Tibial nerve (tissue), 4 donors: ENCODE data around the gene DPEP2NB. TPM values are rescaled to one million over a fixed set of nuclear protein-coding genes. Genes with fewer than 3 reads are reported as not detected.
"Not testable (repeated sequence)": the region's sequence is repeated elsewhere in the genome, so short reads cannot be mapped to it uniquely, and the experiment has no call there.

ENCODE experiments used
- DNase-seq, 2 donors: peaks; one replicate each; pipeline ENCODE4 v3.0.0-alpha.2; 2019; ENCODE audit warnings: low spot score in 2 of 2
- H3K27ac ChIP-seq, 4 donors: fragments of 200-600 bp; sonication (generic) in 3 of 4; one replicate each; pipeline ENCODE4 v1.5.1; 2017 to 2019; ENCODE audit warnings: mild to moderate bottlenecking in 1 of 4
- H3K27me3 ChIP-seq, 2 donors: fragments of 200-600 bp; sonication (generic) in 1 of 2; one replicate each; pipeline versions ENCODE4 v1.5.1 to v1.6.0; 2017 to 2019
- H3K36me3 ChIP-seq, 3 donors: fragments of 200-600 bp; sonication (generic); one replicate each; pipeline ENCODE4 v1.5.1; 2018 to 2019
- H3K4me1 ChIP-seq, 4 donors: fragments of 200-600 bp; sonication (generic) in 3 of 4; one replicate each; pipeline ENCODE4 v1.5.1; 2017 to 2019
- H3K4me3 ChIP-seq, 4 donors: fragments of 200-600 bp; sonication (generic) in 3 of 4; one replicate each; pipeline ENCODE4 v1.5.1; 2017 to 2019; ENCODE audit warnings: mild to moderate bottlenecking in 1 of 4, moderate library complexity in 1 of 4
- H3K9me3 ChIP-seq, 4 donors: fragments of 200-600 bp; sonication (generic) in 3 of 4; one replicate each; pipeline ENCODE4 v1.5.1; 2017 to 2019
- EP300 ChIP-seq, 2 donors: sonication (generic); formaldehyde crosslinking; IDR thresholded peaks; one replicate each; pipeline ENCODE4 v1.6.1; 2017; ENCODE audit warnings: antibody characterized with exemption in 2 of 2, mild to moderate bottlenecking in 1 of 2
- POLR2A ChIP-seq, 2 donors: fragments of 450-650 bp; IDR thresholded peaks; one replicate each; pipeline ENCODE4 v1.6.1; 2017; ENCODE audit warnings: antibody characterized with exemption in 2 of 2, mild to moderate bottlenecking in 2 of 2, moderate library complexity in 2 of 2
- WGBS, 2 donors: methylation state at CpG; one replicate each; pipeline ENCODE4 v1.1.5; 2018; 5-methylcytosine and 5-hydroxymethylcytosine counted together
- total RNA-seq, 4 donors: library from RNA; depleted of rRNA; stranded (reverse); fragments of >200 nt; gene quantifications; one replicate each; pipeline ENCODE4 v1.1.0, GENCODE V29; 2016
- TF ChIP-seq, protein P1 (sequence below), 5 experiments: fragments of 200-600 bp in 3 of 5; fragments of 450-650 bp in 2 of 5; sonication (generic) in 3 of 5; IDR thresholded peaks; one replicate each; pipeline ENCODE4 v1.5.1; 2016 to 2019; ENCODE audit warnings: antibody characterized with exemption in 5 of 5, mild to moderate bottlenecking in 3 of 5, moderate library complexity in 2 of 5

DPEP2NB gene
- total RNA-seq, 4 donors from 2014 or later: not detected

DNA sequence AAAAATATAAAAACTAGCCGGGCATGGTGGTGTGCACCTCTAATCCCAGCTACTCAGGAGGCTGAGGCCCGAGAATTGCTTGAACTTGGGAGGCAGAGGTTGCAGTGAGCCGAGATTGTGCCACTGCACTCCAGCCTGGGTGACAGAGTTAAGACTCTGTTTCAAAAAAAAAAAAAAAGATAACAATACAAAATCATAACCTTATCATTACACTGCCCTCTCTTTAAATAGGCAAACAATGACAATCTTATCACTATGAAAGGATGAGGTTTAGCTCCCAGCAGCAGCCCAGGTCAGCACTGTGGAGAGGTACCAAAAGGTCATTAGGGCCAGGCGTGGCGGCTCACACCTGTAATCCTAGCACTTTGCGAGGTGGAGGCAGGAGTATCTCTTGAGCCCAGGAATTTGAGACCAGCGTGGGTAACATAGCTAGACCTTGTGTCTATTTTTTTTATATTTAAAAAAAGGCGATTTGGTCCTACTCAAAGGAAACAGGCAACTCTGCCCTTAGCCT, 3.5 kb upstream of the DPEP2NB start:
- WGBS, 2 donors: 69 to 79% methylated on average over 8 of the region's 8 CpGs
- Histone ChIP-seq H3K36me3 (peaks cover 0 to 11% (median 0%) of the 10 kb centered on the region in 3 donors), H3K9me3 (no peaks in the 10 kb centered on the region), H3K4me3 (no peak overlapping the region), H3K27me3 (no peaks in the 10 kb centered on the region), H3K4me1 (peaks cover 0 to 26% (median 16%) of the 10 kb centered on the region in 4 donors), H3K27ac (no peak overlapping the region)
- no peak for DNase-seq
- TF ChIP-seq POLR2A (IDR thresholded peaks at IDR 0.05) (no peak), EP300 (IDR thresholded peaks at IDR 0.05) (no peak)
- TF ChIP-seq, protein P1, sequence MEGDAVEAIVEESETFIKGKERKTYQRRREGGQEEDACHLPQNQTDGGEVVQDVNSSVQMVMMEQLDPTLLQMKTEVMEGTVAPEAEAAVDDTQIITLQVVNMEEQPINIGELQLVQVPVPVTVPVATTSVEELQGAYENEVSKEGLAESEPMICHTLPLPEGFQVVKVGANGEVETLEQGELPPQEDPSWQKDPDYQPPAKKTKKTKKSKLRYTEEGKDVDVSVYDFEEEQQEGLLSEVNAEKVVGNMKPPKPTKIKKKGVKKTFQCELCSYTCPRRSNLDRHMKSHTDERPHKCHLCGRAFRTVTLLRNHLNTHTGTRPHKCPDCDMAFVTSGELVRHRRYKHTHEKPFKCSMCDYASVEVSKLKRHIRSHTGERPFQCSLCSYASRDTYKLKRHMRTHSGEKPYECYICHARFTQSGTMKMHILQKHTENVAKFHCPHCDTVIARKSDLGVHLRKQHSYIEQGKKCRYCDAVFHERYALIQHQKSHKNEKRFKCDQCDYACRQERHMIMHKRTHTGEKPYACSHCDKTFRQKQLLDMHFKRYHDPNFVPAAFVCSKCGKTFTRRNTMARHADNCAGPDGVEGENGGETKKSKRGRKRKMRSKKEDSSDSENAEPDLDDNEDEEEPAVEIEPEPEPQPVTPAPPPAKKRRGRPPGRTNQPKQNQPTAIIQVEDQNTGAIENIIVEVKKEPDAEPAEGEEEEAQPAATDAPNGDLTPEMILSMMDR (IDR thresholded peaks at IDR 0.05): no peak

DNA sequence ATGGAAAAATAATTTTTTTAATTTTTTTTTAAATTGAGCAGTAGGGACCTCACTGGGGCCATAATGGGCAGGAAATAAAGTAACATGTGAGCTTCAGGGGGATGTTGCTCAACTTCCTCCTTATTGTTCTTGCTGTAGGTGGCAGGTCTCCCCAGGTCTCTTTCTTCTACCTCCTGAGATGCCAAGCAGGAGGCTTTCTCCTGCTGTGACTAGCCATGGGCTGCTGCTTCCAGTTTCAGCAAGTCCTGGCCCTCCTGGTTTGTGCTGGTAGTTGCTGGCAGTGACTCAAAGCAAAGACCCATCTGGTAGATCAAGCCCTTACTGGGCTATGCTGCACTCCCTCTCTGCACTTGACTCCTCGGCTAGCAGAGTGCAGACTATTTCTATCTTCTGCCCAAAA, 2.3 kb downstream of the DPEP2NB start:
- Histone ChIP-seq H3K36me3 (no peaks in the 10 kb centered on the region), H3K4me3 (no peak overlapping the region), H3K27me3 (no peaks in the 10 kb centered on the region), H3K4me1 (no peaks in the 10 kb centered on the region), H3K27ac (no peak overlapping the region), H3K9me3 (no peaks in the 10 kb centered on the region)
- WGBS, 2 donors: 69 to 86% methylated on average over 1 of the region's 1 CpG
- TF ChIP-seq EP300 (IDR thresholded peaks at IDR 0.05): peak in 1 of 2 donors; percentile 37
- TF ChIP-seq POLR2A (IDR thresholded peaks at IDR 0.05): no peak
- DNase-seq: no peak

DNA sequence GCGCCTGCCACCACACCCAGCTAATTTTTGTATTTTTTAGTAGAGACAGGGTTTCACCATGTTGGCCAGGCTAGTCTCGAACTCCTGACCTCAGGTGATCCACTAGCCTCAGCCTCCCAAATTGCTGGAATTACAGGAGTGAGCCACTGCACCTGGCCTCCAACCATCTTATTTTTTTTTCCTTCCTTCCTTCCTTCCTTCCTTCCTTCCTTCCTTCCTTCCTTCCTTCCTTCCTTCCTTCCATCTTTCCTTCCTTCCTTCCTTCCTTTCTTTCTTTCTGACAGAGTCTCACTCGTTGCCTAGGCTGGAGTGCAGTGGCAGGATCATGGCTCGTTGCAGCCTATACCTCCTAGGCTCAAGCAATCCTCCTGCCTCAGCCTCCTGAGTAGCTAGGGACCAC, 5.8 kb downstream of the DPEP2NB start:
- not testable (repeated sequence) for H3K36me3 ChIP-seq, H3K27me3 ChIP-seq, H3K9me3 ChIP-seq, DNase-seq, H3K27ac ChIP-seq, H3K4me1 ChIP-seq, H3K4me3 ChIP-seq
- WGBS, 2 donors: 85 to 89% methylated on average over 4 of the region's 4 CpGs

DNA sequence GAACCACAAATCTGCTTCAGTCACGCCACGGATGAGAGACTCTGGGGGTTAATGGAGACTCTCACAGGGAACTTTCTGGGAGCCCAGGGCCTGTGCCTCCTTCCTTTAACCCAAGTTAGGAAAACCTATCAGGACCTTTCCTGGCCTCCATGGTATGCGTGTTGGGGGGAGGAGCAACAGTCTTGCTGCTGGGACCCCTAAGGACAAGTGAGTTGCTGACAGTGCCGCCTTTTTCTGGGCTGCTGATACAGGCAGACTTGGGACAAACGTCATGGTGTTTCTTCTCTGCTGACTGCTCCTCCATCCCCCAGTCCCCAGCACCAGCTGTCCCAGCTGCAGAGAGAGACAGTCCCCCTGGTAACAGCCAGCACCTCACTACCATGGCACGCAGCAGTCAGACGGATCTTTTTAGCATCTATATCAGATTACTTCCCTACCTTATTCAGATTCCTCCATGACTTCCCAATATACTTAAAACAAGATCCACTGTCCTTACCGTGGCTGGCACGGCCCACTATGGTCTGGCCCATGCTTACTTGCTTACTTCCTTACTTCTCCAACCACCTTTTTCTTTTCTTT, 6.5 kb downstream of the DPEP2NB start:
- no peak overlapping the region for H3K27ac ChIP-seq
- WGBS, 2 donors: 56 to 61% methylated on average over 9 of the region's 9 CpGs

DNA sequence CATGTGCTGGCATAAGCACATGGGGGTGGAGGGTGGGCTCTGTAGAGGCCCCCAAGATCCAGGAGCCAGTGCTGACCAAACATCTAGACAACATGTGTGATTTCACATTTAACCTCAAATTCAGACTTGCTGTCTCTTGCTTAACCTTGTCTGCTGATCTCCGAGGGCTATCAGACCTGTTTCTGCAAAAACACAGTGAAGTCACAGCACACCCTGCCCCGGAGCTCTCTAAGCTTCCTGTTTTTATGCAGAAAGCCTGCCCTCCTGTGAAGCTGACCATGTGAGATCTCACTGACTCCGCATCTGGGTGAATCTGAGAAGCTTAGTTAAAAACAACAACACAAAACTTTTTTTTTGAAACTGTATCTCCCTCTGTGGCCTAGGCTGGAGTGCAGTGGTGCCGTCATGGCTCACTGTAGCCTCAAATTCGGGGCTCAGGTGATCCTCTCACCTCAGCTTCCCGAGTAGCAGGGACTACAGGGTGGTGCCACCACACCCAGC, 9.9 kb downstream of the DPEP2NB start:
- no peaks in the 10 kb centered on the region for H3K36me3 ChIP-seq
- TF ChIP-seq, protein P1 (IDR thresholded peaks at IDR 0.05): no peak
- TF ChIP-seq POLR2A (IDR thresholded peaks at IDR 0.05) (no peak), EP300 (IDR thresholded peaks at IDR 0.05) (peak in 1 of 2 donors; percentile 43)
- H3K27ac ChIP-seq: peak overlapping the region in 3 of 4 donors; percentile 70 to 74 (median 73)
- DNase-seq: peak in 1 of 2 donors; percentile 32
- H3K4me1 ChIP-seq: peaks cover 0 to 10% (median 0%) of the 10 kb centered on the region in 4 donors
- WGBS, 2 donors: 37 to 48% methylated on average over 6 of the region's 6 CpGs
- no peaks in the 10 kb centered on the region for H3K27me3 ChIP-seq
- no peaks in the 10 kb centered on the region for H3K9me3 ChIP-seq
- H3K4me3 ChIP-seq: no peak overlapping the region

More for the DNA sequence above, 6.5 kb downstream of the DPEP2NB start:
- H3K27me3 ChIP-seq: no peaks in the 10 kb centered on the region
- TF ChIP-seq, protein P1 (IDR thresholded peaks at IDR 0.05): no peak
- no peak for TF ChIP-seq POLR2A (IDR thresholded peaks at IDR 0.05)
- TF ChIP-seq EP300 (IDR thresholded peaks at IDR 0.05): no peak
- peaks cover 0 to 10% (median 0%) of the 10 kb centered on the region in 4 donors for H3K4me1 ChIP-seq
- no peaks in the 10 kb centered on the region for H3K9me3 ChIP-seq
- H3K4me3 ChIP-seq: no peak overlapping the region
- no peak for DNase-seq
- no peaks in the 10 kb centered on the region for H3K36me3 ChIP-seq

DNA sequence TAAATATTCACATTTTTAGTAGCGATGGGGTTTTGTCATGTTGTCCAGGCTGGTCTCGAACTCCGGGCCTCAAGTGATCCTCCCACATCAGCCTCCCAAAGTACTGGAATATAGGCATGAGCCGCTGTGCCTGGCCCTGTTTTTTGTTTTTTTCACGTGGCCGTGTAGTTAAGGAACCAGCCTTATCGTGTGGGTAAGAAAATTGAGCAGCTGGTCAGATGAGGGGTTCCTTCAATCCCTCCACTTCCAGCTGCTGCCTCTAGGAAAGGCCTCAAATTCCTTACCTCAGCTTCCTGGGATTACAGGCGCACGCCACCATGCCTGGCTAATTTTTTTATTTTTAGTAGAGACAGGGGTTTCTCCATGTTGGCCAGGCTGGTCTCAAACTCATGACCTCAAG, 10.5 kb downstream of the DPEP2NB start:
- no peak for DNase-seq
- 82 to 89% methylated on average over 9 of the region's 9 CpGs for WGBS, 2 donors
- TF ChIP-seq POLR2A (IDR thresholded peaks at IDR 0.05): no peak
- no peak for TF ChIP-seq EP300 (IDR thresholded peaks at IDR 0.05)
- TF ChIP-seq, protein P1 (IDR thresholded peaks at IDR 0.05): no peak
- Histone ChIP-seq H3K4me3 (no peak overlapping the region), H3K27ac (peak overlapping the region in 3 of 4 donors; percentile 70 to 74 (median 73)), H3K27me3 (no peaks in the 10 kb centered on the region), H3K4me1 (peaks cover 0 to 15% (median 0%) of the 10 kb centered on the region in 4 donors), H3K36me3 (no peaks in the 10 kb centered on the region), H3K9me3 (no peaks in the 10 kb centered on the region)
